ENCODE data around the gene TXNL4B. TPM values are rescaled to one million over a fixed set of nuclear protein-coding genes. Genes with fewer than 3 reads are reported as not detected.

TXNL4B gene
- total RNA-seq, 1 donor from 2014 or later, result 6.0 TPM

GRCh38 chr16:72112906-72113615, 19.6 kb upstream of the TXNL4B start:
- DNase-seq (ENCODE audit: extremely low read depth, low read depth, low spot score), result no peak

- no peak for DNase-seq (ENCODE audit: extremely low read depth, low read depth, low spot score)
Measured at GRCh38 chr16:72112452-72112792, 19.0 kb upstream of the TXNL4B start.

GRCh38 chr16:72111657-72112451, 18.4 kb upstream of the TXNL4B start:
- no peak for DNase-seq (ENCODE audit: extremely low read depth, low read depth, low spot score)

GRCh38 chr16:72110662-72111615, 17.5 kb upstream of the TXNL4B start:
- no peak for DNase-seq (ENCODE audit: extremely low read depth, low read depth, low spot score)

- DNase-seq (ENCODE audit: extremely low read depth, low read depth, low spot score), result no peak
Measured at GRCh38 chr16:72109966-72110530, 16.6 kb upstream of the TXNL4B start.

- no peak for DNase-seq (ENCODE audit: extremely low read depth, low read depth, low spot score)
Measured at GRCh38 chr16:72109300-72109699, 15.9 kb upstream of the TXNL4B start.

- DNase-seq (ENCODE audit: extremely low read depth, low read depth, low spot score), result no peak
Measured at GRCh38 chr16:72108353-72109102, 15.1 kb upstream of the TXNL4B start.

GRCh38 chr16:72107371-72107770, 14.0 kb upstream of the TXNL4B start:
- DNase-seq (ENCODE audit: extremely low read depth, low read depth, low spot score), result no peak

GRCh38 chr16:72105978-72106377, 12.6 kb upstream of the TXNL4B start:
- no peak for DNase-seq (ENCODE audit: extremely low read depth, low read depth, low spot score)

GRCh38 chr16:72104905-72105304, 11.5 kb upstream of the TXNL4B start:
- no peak for DNase-seq (ENCODE audit: extremely low read depth, low read depth, low spot score)

- DNase-seq (ENCODE audit: extremely low read depth, low read depth, low spot score), result no peak
Measured at GRCh38 chr16:72101195-72101594, 7.8 kb upstream of the TXNL4B start.

GRCh38 chr16:72099377-72099818, 6.0 kb upstream of the TXNL4B start:
- DNase-seq (ENCODE audit: extremely low read depth, low read depth, low spot score), result no peak

GRCh38 chr16:72098936-72099335, 5.5 kb upstream of the TXNL4B start:
- DNase-seq (ENCODE audit: extremely low read depth, low read depth, low spot score), result no peak

- no peak for DNase-seq (ENCODE audit: extremely low read depth, low read depth, low spot score)
Measured at GRCh38 chr16:72094266-72094610, 818 bp upstream of the TXNL4B start.

- DNase-seq (ENCODE audit: extremely low read depth, low read depth, low spot score), result no peak
Measured at GRCh38 chr16:72092832-72093447, 480 bp downstream of the TXNL4B start.

GRCh38 chr16:72091217-72091616, 2.2 kb downstream of the TXNL4B start:
- no peak for DNase-seq (ENCODE audit: extremely low read depth, low read depth, low spot score)

GRCh38 chr16:72085002-72085401, 8.4 kb downstream of the TXNL4B start:
- DNase-seq (ENCODE audit: extremely low read depth, low read depth, low spot score), result no peak

- no peak for DNase-seq (ENCODE audit: extremely low read depth, low read depth, low spot score)
Measured at GRCh38 chr16:72084445-72084844, 9.0 kb downstream of the TXNL4B start.

- DNase-seq (ENCODE audit: extremely low read depth, low read depth, low spot score), result no peak
Measured at GRCh38 chr16:72083778-72084404, 9.5 kb downstream of the TXNL4B start.
